ENCODE data around the gene IMMP2L. TPM values are rescaled to one million over a fixed set of nuclear protein-coding genes. Genes with fewer than 3 reads are reported as not detected.

IMMP2L gene
- total and polyA plus RNA-seq, 2 of the 13 experiments (the other 11 are each of a cell fraction or from before 2014, with no cell fraction given), result 7.8 to 16.9 TPM

GRCh38 chr7:111223802-111224253, 338.5 kb downstream of the IMMP2L start:
- Histone ChIP-seq H3K4me3 (replicated peaks in 1 of 3; ENCODE audit: insufficient read depth in 1 of 3, low read depth in 2 of 3, low read length in 3 of 3) (no peak overlapping the region), H3K36me3 (replicated peaks in 1 of 2; ENCODE audit: control insufficient read depth in 1 of 2, insufficient read depth in 2 of 2, low read length in 2 of 2) (no peaks in the 10 kb centered on the region), H3K27ac (ENCODE audit: extremely low read length, insufficient read depth, low read length) (no peak overlapping the region), H2AFZ (ENCODE audit: low read length) (no peak overlapping the region), H4K20me1 (ENCODE audit: insufficient read depth, low read length) (no peaks in the 10 kb centered on the region), H3K4me1 (ENCODE audit: insufficient read depth, low read length) (no peaks in the 10 kb centered on the region), H3K27me3 (ENCODE audit: control insufficient read depth in 1 of 2, insufficient read depth in 2 of 2, low read length in 2 of 2) (no peaks in the 10 kb centered on the region), H3K4me2 (ENCODE audit: low read depth, low read length) (no peak overlapping the region), H3K9me3 (ENCODE audit: low read length) (no peaks in the 10 kb centered on the region), H3K9ac (ENCODE audit: insufficient read depth, low read depth, low read length) (no peak overlapping the region), H3K79me2 (ENCODE audit: insufficient read depth, low read length) (no peaks in the 10 kb centered on the region)
- ATAC-seq (no peak), FAIRE-seq (no peak), DNase-seq (ENCODE audit: low spot score) (no peak)
- intact Hi-C loops (cut with micrococcal nuclease; ENCODE audit: unreplicated experiment) (no loop called here), in situ Hi-C loops (cut with HindIII; ENCODE audit: extremely low pct_ligation_motif_present, low pct_unique_long_range_greater_than_20kb) (no loop called here)
- ChIA-PET POLR2A (no interaction called here), CTCF (ENCODE audit: low intra/inter-chr PET ratio, low total read pairs) (no interaction called here)
- no TSS peak for BruUV-seq (replicated peaks)
- TF ChIP-seq CREM (IDR thresholded peaks at IDR 0.05) (no peak), CREM (CRISPR knock-in tag; IDR thresholded peaks at IDR 0.05) (no peak), ZNF274 (CRISPR knock-in tag; IDR thresholded peaks at IDR 0.05) (no peak), ADNP (CRISPR knock-in tag; IDR thresholded peaks at IDR 0.05) (no peak), NFYC (CRISPR knock-in tag; IDR thresholded peaks at IDR 0.05) (no peak), ZNF800 (CRISPR knock-in tag; IDR thresholded peaks at IDR 0.05) (no peak), ZNF33B (CRISPR knock-in tag; IDR thresholded peaks at IDR 0.05) (no peak), MXD4 (CRISPR knock-in tag; IDR thresholded peaks at IDR 0.05) (no peak), ZNF431 (CRISPR knock-in tag; IDR thresholded peaks at IDR 0.05; ENCODE audit: borderline replicate concordance, low read depth) (no peak), ZNF891 (CRISPR knock-in tag; IDR thresholded peaks at IDR 0.05) (no peak), AKAP8 (CRISPR knock-in tag; IDR thresholded peaks at IDR 0.05) (no peak), ZBTB2 (CRISPR knock-in tag; IDR thresholded peaks at IDR 0.05; ENCODE audit: low read depth) (no peak), ATRX (CRISPR knock-in tag; IDR thresholded peaks at IDR 0.05; ENCODE audit: borderline replicate concordance) (no peak), MATR3 (CRISPR knock-in tag; IDR thresholded peaks at IDR 0.05) (no peak), ZNF142 (CRISPR knock-in tag; IDR thresholded peaks at IDR 0.05) (no peak), ZNF670 (CRISPR knock-in tag; IDR thresholded peaks at IDR 0.05; ENCODE audit: borderline replicate concordance) (no peak)
- 80% methylated on average over 2 of the region's 2 CpGs for WGBS (ENCODE audit: low lambda C conversion rate)

Data from HepG2 (cell line).